H1 (cell line): ENCODE data around the gene KRT10. TPM values are rescaled to one million over a fixed set of nuclear protein-coding genes. Genes with fewer than 3 reads are reported as not detected.

ENCODE experiments used
- CTCF ChIA-PET: fragments of 300-600 bp; sonication (Branson Sonifier 250); formaldehyde crosslinking; loops from one replicate; lab custom pipeline; 2021; ENCODE audit not compliant: partially characterized antibody; lab: Charles Lee
- POLR2A ChIA-PET: fragments of 300-600 bp; sonication (Branson Sonifier 250); formaldehyde crosslinking; loops from one replicate; lab custom pipeline; 2021; ENCODE audit warnings: inconsistent platforms; ENCODE audit not compliant: partially characterized antibody; lab: Charles Lee
- DNase-seq, 2 experiments: peaks; one replicate each; pipeline versions ENCODE4 v3.0.0 to v3.0.0-alpha.2; 2010 to 2022; ENCODE audit warnings: low spot score in 2 of 2, low read depth in 1 of 2, mixed read lengths in 1 of 2
- FAIRE-seq: peaks from 2 replicates; lab custom pipeline; 2011; peaks lifted over from hg19 to GRCh38; lab: Jason Lieb, UNC
- H2AFZ ChIP-seq: 2 replicates; pipeline ENCODE4 v1.8.1; 2012; ENCODE audit warnings: low read length, inconsistent platforms
- H2AK5ac ChIP-seq: 2 replicates; pipeline ENCODE4 v1.6.1; 2013; ENCODE audit warnings: low read depth, low read length
- H2BK120ac ChIP-seq: replicated peaks from 2 replicates; pipeline ENCODE3; 2013; ENCODE audit warnings: low read depth, low read length, inconsistent platforms
- H2BK12ac ChIP-seq: 2 replicates; pipeline ENCODE4 v1.6.1; 2013; ENCODE audit warnings: low read depth, low read length
- H2BK15ac ChIP-seq: 2 replicates; pipeline ENCODE4 v1.6.1; 2013; ENCODE audit warnings: low read length
- H2BK20ac ChIP-seq: 2 replicates; pipeline ENCODE4 v1.6.1; 2013; ENCODE audit warnings: low read length
- H2BK5ac ChIP-seq: 2 replicates; pipeline ENCODE4 v1.6.1; 2013; ENCODE audit warnings: low read depth, low read length
- H3K14ac ChIP-seq: 2 replicates; pipeline ENCODE4 v1.6.1; 2013; ENCODE audit warnings: inconsistent platforms; ENCODE audit not compliant: insufficient read length
- H3K18ac ChIP-seq: 2 replicates; pipeline ENCODE4 v1.6.1; 2013; ENCODE audit warnings: low read length; ENCODE audit errors: extremely low read depth
- H3K23ac ChIP-seq: 2 replicates; pipeline ENCODE4 v1.6.1; 2013; ENCODE audit warnings: inconsistent platforms; ENCODE audit not compliant: insufficient read length
- H3K23me2 ChIP-seq: 2 replicates; pipeline ENCODE4 v1.6.1; 2013; ENCODE audit warnings: low read depth, low read length
- H3K27ac ChIP-seq: 2 replicates; pipeline ENCODE4 v1.6.1; 2011; ENCODE audit warnings: low read depth, low read length, inconsistent platforms
- H3K27me3 ChIP-seq, 4 experiments: replicated peaks in 1 of 4; 1 replicate in 1 of 4; 2 replicates in 3 of 4; pipeline versions ENCODE4 v1.6.1 to v1.8.1; 2011 to 2013; ENCODE audit warnings: low read length in 3 of 4, mild to moderate bottlenecking in 3 of 4, inconsistent platforms in 2 of 4, mixed read lengths in 2 of 4, moderate library complexity in 1 of 4; ENCODE audit not compliant: control insufficient read depth in 3 of 4, insufficient read depth in 3 of 4; ENCODE audit errors: extremely low read depth in 1 of 4
- H3K36me3 ChIP-seq, 4 experiments: 2 replicates each; pipeline versions ENCODE4 v1.6.1 to v1.8.1; 2011 to 2013; ENCODE audit warnings: mild to moderate bottlenecking in 4 of 4, low read length in 3 of 4, moderate library complexity in 2 of 4, control low read depth in 1 of 4, inconsistent platforms in 1 of 4; ENCODE audit not compliant: insufficient read depth in 4 of 4, control insufficient read depth in 2 of 4
- H3K4ac ChIP-seq: replicated peaks from 2 replicates; pipeline ENCODE3; 2013; ENCODE audit warnings: low read length, low read depth, mixed read lengths, inconsistent platforms; ENCODE audit not compliant: insufficient read length
- H3K4me1 ChIP-seq, 4 experiments: replicated peaks in 1 of 4; 1 replicate in 1 of 4; 2 replicates in 3 of 4; pipeline versions ENCODE4 v1.6.1 to v1.8.1; 2011 to 2013; ENCODE audit warnings: low read length in 3 of 4, inconsistent platforms in 2 of 4, mixed read lengths in 1 of 4; ENCODE audit not compliant: insufficient read depth in 4 of 4, control insufficient read depth in 3 of 4
- H3K4me2 ChIP-seq, 2 experiments: 2 replicates each; pipeline versions ENCODE4 v1.6.1 to v1.8.1; 2011 to 2013; ENCODE audit warnings: low read depth in 2 of 2, low read length in 2 of 2, control low read depth in 1 of 2, inconsistent platforms in 1 of 2, mild to moderate bottlenecking in 1 of 2; ENCODE audit not compliant: insufficient read depth in 1 of 2
- H3K4me3 ChIP-seq, 4 experiments: fragments of 200-600, 300-600 bp in 1 of 4; sonication (generic), shearing (Covaris generic), sonication (Bioruptor Twin) in 1 of 4; 2 replicates each; pipeline versions ENCODE4 v1.5.1 to v1.8.1; 2011 to 2016; ENCODE audit warnings: low read length in 4 of 4, low read depth in 3 of 4, control low read depth in 2 of 4, inconsistent platforms in 2 of 4, mild to moderate bottlenecking in 2 of 4, mixed read lengths in 1 of 4, moderate library complexity in 1 of 4; ENCODE audit not compliant: insufficient read depth in 2 of 4; ENCODE audit errors: extremely low read depth in 1 of 4
- H3K56ac ChIP-seq: replicated peaks from 2 replicates; pipeline ENCODE3; 2013; ENCODE audit warnings: low read depth, mild to moderate bottlenecking, mixed read lengths, low read length, inconsistent platforms; ENCODE audit not compliant: insufficient read length
- H3K79me1 ChIP-seq: 2 replicates; pipeline ENCODE4 v1.6.1; 2013; ENCODE audit warnings: low read depth, low read length, control low read depth
- H3K79me2 ChIP-seq, 2 experiments: 2 replicates each; pipeline versions ENCODE4 v1.6.1 to v1.8.1; 2012 to 2013; ENCODE audit warnings: low read length in 2 of 2, mild to moderate bottlenecking in 2 of 2, inconsistent platforms in 1 of 2; ENCODE audit not compliant: insufficient read depth in 2 of 2, control insufficient read depth in 1 of 2
- H3K9ac ChIP-seq, 4 experiments: replicated peaks in 1 of 4; 1 replicate in 1 of 4; 2 replicates in 3 of 4; pipeline versions ENCODE4 v1.6.1 to v1.8.1; 2011 to 2013; ENCODE audit warnings: low read depth in 3 of 4, low read length in 3 of 4, control low read depth in 2 of 4, mild to moderate bottlenecking in 2 of 4, moderate library complexity in 2 of 4, inconsistent platforms in 1 of 4; ENCODE audit errors: extremely low read depth in 1 of 4
- H3K9me3 ChIP-seq, 2 experiments: 2 replicates each; pipeline versions ENCODE4 v1.6.1 to v1.8.1; 2012 to 2013; ENCODE audit warnings: mild to moderate bottlenecking in 2 of 2, moderate library complexity in 2 of 2, control low read depth in 1 of 2, inconsistent platforms in 1 of 2, low read depth in 1 of 2, low read length in 1 of 2, mixed read lengths in 1 of 2; ENCODE audit not compliant: insufficient read depth in 2 of 2
- H4K20me1 ChIP-seq, 2 experiments: replicated peaks in 1 of 2; 2 replicates each; pipeline versions ENCODE3 to v1.8.1; 2011 to 2013; ENCODE audit warnings: inconsistent platforms in 2 of 2, low read length in 2 of 2, mild to moderate bottlenecking in 1 of 2; ENCODE audit not compliant: insufficient read depth in 2 of 2, control insufficient read depth in 1 of 2
- H4K5ac ChIP-seq: 2 replicates; pipeline ENCODE4 v1.6.1; 2013; ENCODE audit warnings: low read length, low read depth, mixed read lengths, inconsistent platforms; ENCODE audit not compliant: insufficient read length
- H4K8ac ChIP-seq: 2 replicates; pipeline ENCODE4 v1.8.0; 2013; ENCODE audit warnings: mild to moderate bottlenecking, moderate library complexity, low read length, inconsistent platforms; ENCODE audit not compliant: insufficient read depth; ENCODE audit errors: extremely low read depth
- H4K91ac ChIP-seq: replicated peaks from 2 replicates; pipeline ENCODE3; 2013; ENCODE audit warnings: low read length, mixed read lengths, inconsistent platforms; ENCODE audit not compliant: insufficient read length
- BACH1 ChIP-seq: IDR thresholded peaks from 2 replicates; pipeline ENCODE4 v1.6.1; 2012; ENCODE audit warnings: low read length, improper control_type of control experiment
- CBX8 ChIP-seq: fragments of 300-800, 300-1000 bp; sonication (generic); IDR thresholded peaks from 2 replicates; pipeline ENCODE4 v1.7.1; 2016; ENCODE audit warnings: low read depth, low read length, borderline replicate concordance
- CTCF ChIP-seq, 3 experiments: IDR thresholded peaks; 1 replicate in 2 of 3; 2 replicates in 1 of 3; pipeline versions ENCODE4 v1.5.1 to v1.6.1; 2011; ENCODE audit warnings: low read length in 3 of 3, mild to moderate bottlenecking in 3 of 3, inconsistent platforms in 2 of 3, low read depth in 1 of 3, moderate library complexity in 1 of 3; ENCODE audit not compliant: insufficient read depth in 1 of 3; ENCODE audit errors: control extremely low read depth in 1 of 3
- GABPA ChIP-seq: IDR thresholded peaks from 2 replicates; pipeline ENCODE4 v1.6.1; 2011; ENCODE audit warnings: mild to moderate bottlenecking, low read length, moderate library complexity, borderline replicate concordance; ENCODE audit not compliant: insufficient read depth
- JUN ChIP-seq: IDR thresholded peaks from 2 replicates; pipeline ENCODE4 v1.6.1; 2011; ENCODE audit warnings: low read depth, mild to moderate bottlenecking, improper control_type of control experiment, low read length
- RBBP5 ChIP-seq: IDR thresholded peaks from 2 replicates; pipeline ENCODE4 v1.7.1; 2012; ENCODE audit warnings: low read depth, mild to moderate bottlenecking, inconsistent platforms, low read length, moderate library complexity, borderline replicate concordance
- SIRT6 ChIP-seq: IDR thresholded peaks from one replicate; pipeline ENCODE4 v1.7.1; 2012; ENCODE audit warnings: low read length, inconsistent platforms
- SP2 ChIP-seq: IDR thresholded peaks from 2 replicates; pipeline ENCODE4 v1.6.1; 2012; ENCODE audit warnings: mild to moderate bottlenecking, low read length, inconsistent platforms
- SRF ChIP-seq: IDR thresholded peaks from 2 replicates; pipeline ENCODE4 v1.6.1; 2011; ENCODE audit warnings: mild to moderate bottlenecking, low read depth, low read length, moderate library complexity
- TCF12 ChIP-seq: IDR thresholded peaks from 2 replicates; pipeline ENCODE4 v1.6.1; 2011; ENCODE audit warnings: low read depth, mild to moderate bottlenecking, low read length
- WGBS, 2 experiments: shearing (Covaris generic) in 1 of 2; methylation state at CpG; one replicate each; pipeline versions ENCODE4 v1.1.6 to v1.1.7; 2013 to 2015; ENCODE audit warnings: low lambda C conversion rate in 2 of 2, mixed read lengths in 2 of 2, inconsistent platforms in 1 of 2, low coverage in 1 of 2, missing lambda C conversion rate in 1 of 2; ENCODE audit not compliant: insufficient replicate concordance in 2 of 2, insufficient coverage in 1 of 2, insufficient read length in 1 of 2; ENCODE audit errors: extremely low coverage in 1 of 2, missing lambda C conversion rate in 1 of 2; 5-methylcytosine and 5-hydroxymethylcytosine counted together
- polyA plus RNA-seq, 7 experiments: library from polyadenylated mRNA; depleted of rRNA in 3 of 7; stranded (reverse) in 5 of 7; unstranded in 2 of 7; fragments of >200 nt in 5 of 7; fragments of 200-250 nt in 2 of 7; gene quantifications; 1 replicate in 5 of 7; 2 replicates in 1 of 7; 4 replicates in 1 of 7; pipeline versions ENCODE4 v1.2.1 to v1.2.3, GENCODE V29; 2011 to 2013; ENCODE audit warnings: missing spikeins in 2 of 7, mixed read lengths in 2 of 7
- total RNA-seq: library from RNA; stranded (reverse); fragmentation: NEBNext Ultra II Directional; extraction: Animal tissue kit (Norgen Biotek cat#: 25700); gene quantifications from 2 replicates; pipeline ENCODE4 v1.2.1, GENCODE V29; 2021

KRT10 gene
- total and polyA plus RNA-seq, 2 of the 8 experiments (the other 6 are each of a cell fraction or from before 2014, with no cell fraction given), result 3.5 to 39.4 TPM

GRCh38 chr17:40839194-40839593, 16.8 kb upstream of the KRT10 start:
- Histone ChIP-seq H3K4me3 (no peak overlapping the region), H4K20me1 (no peaks in the 10 kb centered on the region), H3K18ac (no peak overlapping the region), H3K36me3 (no peaks in the 10 kb centered on the region), H3K27me3 (peaks cover 1 to 8% (median 5%) of the 10 kb centered on the region in 4 experiments; a peak in 6 of 7 replicates), H3K4ac (no peak overlapping the region), H3K27ac (no peak overlapping the region), H3K9ac (no peak overlapping the region), H3K14ac (no peak overlapping the region), H2AK5ac (no peak overlapping the region), H3K79me1 (no peaks in the 10 kb centered on the region), H4K91ac (no peak overlapping the region), H3K4me2 (no peak overlapping the region), H4K8ac (no peak overlapping the region), H2BK15ac (no peak overlapping the region), H2BK120ac (no peak overlapping the region), H2BK20ac (no peak overlapping the region), H3K23ac (no peak overlapping the region), H2AFZ (no peak overlapping the region), H3K4me1 (no peaks in the 10 kb centered on the region; a peak in 1 of 7 replicates), H3K9me3 (no peaks in the 10 kb centered on the region), H3K56ac (no peak overlapping the region), H2BK5ac (no peak overlapping the region), H4K5ac (no peak overlapping the region), H2BK12ac (no peak overlapping the region), H3K79me2 (no peaks in the 10 kb centered on the region), H3K23me2 (no peaks in the 10 kb centered on the region)
- ChIA-PET POLR2A (no interaction called here), CTCF (interaction anchor here (1.1 to 1.3 kb wide), 2 partner anchors 23 to 826 kb away, joined by 3 read pairs; no protein-coding TSS in a partner anchor)
- FAIRE-seq, result no peak
- no peak for DNase-seq
- WGBS, 2 experiments, result 78% methylated on average over 3 of the region's 3 CpGs; no CpG with 5 or more reads in 1 of the 2 experiments
- TF ChIP-seq TCF12 (no peak), SIRT6 (no peak), SP2 (no peak), BACH1 (no peak), RBBP5 (no peak), CBX8 (no peak), JUN (no peak), CTCF (IDR thresholded peaks at IDR 0.05; ENCODE audit: control extremely low read depth in 1 of 3, insufficient read depth in 1 of 3, low read depth in 1 of 3, low read length in 3 of 3) (no peak), GABPA (no peak), SRF (no peak)
